ENCODE data around the gene EPG5. TPM values are rescaled to one million over a fixed set of nuclear protein-coding genes. Genes with fewer than 3 reads are reported as not detected.

Gene EPG5
- total RNA-seq, 6 experiments from 2014 or later: 11.6 to 15.2 (median 12.4) TPM

- 94% methylated on average over 2 of the region's 2 CpGs for WGBS (ENCODE audit: insufficient coverage, low coverage, low lambda C conversion rate, missing lambda C conversion rate)
- no peak for DNase-seq
- Histone ChIP-seq H3K27me3 (no peaks in the 10 kb centered on the region), H3K4me3 (no peak overlapping the region), H3K9me3 (no peaks in the 10 kb centered on the region), H3K27ac (no peak overlapping the region), H3K4me1 (peaks cover 0 to 5% (median 0%) of the 10 kb centered on the region in 4 donors), H3K36me3 (peaks cover 8 to 61% (median 36%) of the 10 kb centered on the region in 4 donors)
- TF ChIP-seq POLR2A (IDR thresholded peaks at IDR 0.05) (no peak), CTCF (IDR thresholded peaks at IDR 0.05) (no peak)
- ATAC-seq: no peak
- intact Hi-C loops (cut with DNase I): no loop called here
Measured at GRCh38 chr18:45940724-45941123, 26.4 kb downstream of the EPG5 start.

GRCh38 chr18:45939236-45939635, 27.9 kb downstream of the EPG5 start:
- intact Hi-C loops (cut with DNase I): no loop called here
- WGBS (ENCODE audit: insufficient coverage, low coverage, low lambda C conversion rate, missing lambda C conversion rate): 83% methylated on average over 2 of the region's 2 CpGs
- ATAC-seq (no peak), DNase-seq (no peak)
- Histone ChIP-seq H3K4me1 (peaks cover 0 to 6% (median 0%) of the 10 kb centered on the region in 4 donors), H3K4me3 (no peak overlapping the region), H3K27ac (no peak overlapping the region), H3K27me3 (no peaks in the 10 kb centered on the region), H3K36me3 (peaks cover 8 to 56% (median 32%) of the 10 kb centered on the region in 4 donors), H3K9me3 (no peaks in the 10 kb centered on the region)
- TF ChIP-seq POLR2A (IDR thresholded peaks at IDR 0.05) (no peak), CTCF (IDR thresholded peaks at IDR 0.05) (no peak)

DNA sequence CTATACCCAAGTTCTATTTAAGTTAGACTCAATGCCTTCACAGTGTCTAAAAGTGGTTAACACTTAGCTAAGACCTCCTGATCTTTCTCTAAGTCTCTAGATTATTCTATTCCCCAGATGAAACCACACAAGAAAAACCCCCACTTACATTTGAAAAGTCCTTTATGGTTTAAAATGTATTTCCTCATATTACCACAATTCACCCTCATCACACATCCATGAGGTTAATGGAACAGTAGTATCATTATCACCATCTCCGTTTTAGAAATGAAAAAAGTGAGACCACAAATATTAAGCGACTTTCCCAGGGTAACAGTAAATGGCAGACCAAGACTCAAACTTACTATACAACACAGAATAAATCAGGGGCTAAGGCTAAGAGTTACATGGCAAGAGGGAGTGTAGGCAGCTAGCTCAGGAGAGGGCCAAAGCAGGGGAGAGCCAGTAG, 28.6 kb downstream of the EPG5 start:
- intact Hi-C loops (cut with DNase I): no loop called here
- Histone ChIP-seq H3K27ac (no peak overlapping the region), H3K27me3 (no peaks in the 10 kb centered on the region), H3K4me3 (no peak overlapping the region), H3K36me3 (peaks cover 8 to 50% (median 32%) of the 10 kb centered on the region in 4 donors), H3K4me1 (peaks cover 0 to 6% (median 0%) of the 10 kb centered on the region in 4 donors), H3K9me3 (no peaks in the 10 kb centered on the region)
- TF ChIP-seq CTCF (IDR thresholded peaks at IDR 0.05) (no peak), POLR2A (IDR thresholded peaks at IDR 0.05) (no peak)
- peak in 2 of 4 donors; percentile 38 to 44 for ATAC-seq
- 52% methylated on average over 2 of the region's 2 CpGs for WGBS (ENCODE audit: insufficient coverage, low coverage, low lambda C conversion rate, missing lambda C conversion rate)
- DNase-seq: no peak

DNA sequence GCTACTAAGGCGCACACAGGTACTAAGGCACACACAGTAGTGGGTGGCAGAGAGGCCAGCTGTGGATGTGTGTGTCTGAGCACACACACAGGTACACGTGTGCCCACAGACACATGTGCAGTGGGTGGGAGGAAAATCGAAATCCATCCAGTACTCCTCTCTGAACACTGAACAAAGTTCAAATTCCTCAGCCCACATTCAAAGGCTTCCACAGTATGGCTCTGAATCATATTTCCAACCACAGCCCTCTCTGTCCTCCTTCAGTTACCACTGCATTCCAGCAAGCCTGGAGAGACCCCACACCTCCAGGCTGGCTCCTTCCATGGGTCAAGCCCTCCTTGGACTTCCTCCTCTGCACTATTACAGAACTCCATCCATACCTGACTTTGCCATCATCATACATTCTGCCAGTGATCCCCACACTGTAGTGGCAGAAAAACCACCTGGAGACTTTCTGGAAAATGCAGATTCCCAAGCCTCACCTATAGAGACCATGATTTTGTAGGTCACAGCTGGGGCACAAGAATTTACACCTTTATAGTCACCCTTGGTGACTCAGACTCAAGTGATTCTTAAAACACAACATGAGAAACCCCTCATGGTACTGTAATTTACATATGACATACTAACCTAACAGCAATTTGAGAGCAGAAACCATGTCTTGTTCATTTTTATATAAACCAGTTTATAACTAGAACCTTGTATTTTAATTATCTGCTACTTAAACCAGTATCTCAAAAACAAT, 31.4 kb downstream of the EPG5 start:
- intact Hi-C loops (cut with DNase I): no loop called here
- H3K27ac ChIP-seq: no peak overlapping the region
- H3K9me3 ChIP-seq: no peaks in the 10 kb centered on the region
- ATAC-seq: peak; percentile 40 to 93 (median 62)
- H3K36me3 ChIP-seq: peaks cover 0 to 33% (median 17%) of the 10 kb centered on the region in 4 donors
- TF ChIP-seq CTCF (IDR thresholded peaks at IDR 0.05) (no peak), POLR2A (IDR thresholded peaks at IDR 0.05) (no peak)
- DNase-seq: no peak
- peaks cover 0 to 6% (median 0%) of the 10 kb centered on the region in 4 donors for H3K4me1 ChIP-seq
- H3K4me3 ChIP-seq: no peak overlapping the region
- no peaks in the 10 kb centered on the region for H3K27me3 ChIP-seq
- 67% methylated on average over 2 of the region's 3 CpGs for WGBS (ENCODE audit: insufficient coverage, low coverage, low lambda C conversion rate, missing lambda C conversion rate)
